MM.1S (cell line): ENCODE data around the gene LCT.

Experiments
- EZH2 ChIP-seq: fragments of 300-600 bp; sonication (generic); optimal IDR thresholded peaks from 2 replicates; pipeline ENCODE3; 2017; ENCODE audit warnings: low read depth, mild to moderate bottlenecking, antibody characterized with exemption, low read length, mixed read lengths
- EZH2phosphoT487 ChIP-seq: fragments of 300-600 bp; sonication (generic); IDR thresholded peaks from 2 replicates; pipeline ENCODE4 v1.6.1; 2018; ENCODE audit warnings: antibody characterized with exemption, low read length
- TF ChIP-seq, protein P1 (sequence below): fragments of 300-600 bp; sonication (generic); IDR thresholded peaks from 2 replicates; pipeline ENCODE4 v1.5.1; 2016; ENCODE audit warnings: antibody characterized with exemption, low read length, mixed read lengths

DNA sequence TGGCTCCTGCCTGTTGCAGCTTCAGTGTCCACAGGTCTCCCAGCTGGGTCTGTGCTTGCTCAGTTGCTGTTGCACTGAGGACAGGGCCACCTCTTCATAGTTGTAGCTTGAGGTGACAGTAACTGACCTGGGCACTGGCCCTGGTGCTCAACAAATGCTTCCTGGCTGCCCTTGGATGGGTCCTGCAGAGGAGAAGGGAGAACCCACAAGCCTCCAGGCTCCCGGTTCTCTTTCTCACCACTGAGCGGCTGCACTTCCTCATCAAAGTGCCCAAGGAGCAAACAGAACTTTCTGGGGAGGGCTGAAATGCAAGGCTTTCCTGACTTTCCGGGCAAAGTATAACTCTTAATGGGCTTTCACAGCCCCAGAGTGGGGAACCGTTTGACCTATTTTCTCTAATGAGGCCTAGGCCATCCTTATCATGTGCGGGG is 38.7 kb downstream of the LCT start:
- no peak for TF ChIP-seq EZH2phosphoT487
- TF ChIP-seq, protein P1, sequence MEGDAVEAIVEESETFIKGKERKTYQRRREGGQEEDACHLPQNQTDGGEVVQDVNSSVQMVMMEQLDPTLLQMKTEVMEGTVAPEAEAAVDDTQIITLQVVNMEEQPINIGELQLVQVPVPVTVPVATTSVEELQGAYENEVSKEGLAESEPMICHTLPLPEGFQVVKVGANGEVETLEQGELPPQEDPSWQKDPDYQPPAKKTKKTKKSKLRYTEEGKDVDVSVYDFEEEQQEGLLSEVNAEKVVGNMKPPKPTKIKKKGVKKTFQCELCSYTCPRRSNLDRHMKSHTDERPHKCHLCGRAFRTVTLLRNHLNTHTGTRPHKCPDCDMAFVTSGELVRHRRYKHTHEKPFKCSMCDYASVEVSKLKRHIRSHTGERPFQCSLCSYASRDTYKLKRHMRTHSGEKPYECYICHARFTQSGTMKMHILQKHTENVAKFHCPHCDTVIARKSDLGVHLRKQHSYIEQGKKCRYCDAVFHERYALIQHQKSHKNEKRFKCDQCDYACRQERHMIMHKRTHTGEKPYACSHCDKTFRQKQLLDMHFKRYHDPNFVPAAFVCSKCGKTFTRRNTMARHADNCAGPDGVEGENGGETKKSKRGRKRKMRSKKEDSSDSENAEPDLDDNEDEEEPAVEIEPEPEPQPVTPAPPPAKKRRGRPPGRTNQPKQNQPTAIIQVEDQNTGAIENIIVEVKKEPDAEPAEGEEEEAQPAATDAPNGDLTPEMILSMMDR, result no peak
- no peak for TF ChIP-seq EZH2
